ENCODE data around the gene NAPSA.
"Not testable (repeated sequence)": the region's sequence is repeated elsewhere in the genome, so short reads cannot be mapped to it uniquely, and the experiment has no call there.

NAPSA gene

GRCh38 chr19:50358483-50359327 lies 6.7 kb downstream of the NAPSA start:
- DNase-seq = no peak

GRCh38 chr19:50357178-50358100 lies 8.0 kb downstream of the NAPSA start:
- DNase-seq = no peak

- DNase-seq = no peak
Measured at GRCh38 chr19:50356691-50357177, 8.7 kb downstream of the NAPSA start.

GRCh38 chr19:50353487-50353880 lies 12.0 kb downstream of the NAPSA start:
- DNase-seq = not testable (repeated sequence)

GRCh38 chr19:50352242-50352641 lies 13.2 kb downstream of the NAPSA start:
- DNase-seq = no peak

DNA sequence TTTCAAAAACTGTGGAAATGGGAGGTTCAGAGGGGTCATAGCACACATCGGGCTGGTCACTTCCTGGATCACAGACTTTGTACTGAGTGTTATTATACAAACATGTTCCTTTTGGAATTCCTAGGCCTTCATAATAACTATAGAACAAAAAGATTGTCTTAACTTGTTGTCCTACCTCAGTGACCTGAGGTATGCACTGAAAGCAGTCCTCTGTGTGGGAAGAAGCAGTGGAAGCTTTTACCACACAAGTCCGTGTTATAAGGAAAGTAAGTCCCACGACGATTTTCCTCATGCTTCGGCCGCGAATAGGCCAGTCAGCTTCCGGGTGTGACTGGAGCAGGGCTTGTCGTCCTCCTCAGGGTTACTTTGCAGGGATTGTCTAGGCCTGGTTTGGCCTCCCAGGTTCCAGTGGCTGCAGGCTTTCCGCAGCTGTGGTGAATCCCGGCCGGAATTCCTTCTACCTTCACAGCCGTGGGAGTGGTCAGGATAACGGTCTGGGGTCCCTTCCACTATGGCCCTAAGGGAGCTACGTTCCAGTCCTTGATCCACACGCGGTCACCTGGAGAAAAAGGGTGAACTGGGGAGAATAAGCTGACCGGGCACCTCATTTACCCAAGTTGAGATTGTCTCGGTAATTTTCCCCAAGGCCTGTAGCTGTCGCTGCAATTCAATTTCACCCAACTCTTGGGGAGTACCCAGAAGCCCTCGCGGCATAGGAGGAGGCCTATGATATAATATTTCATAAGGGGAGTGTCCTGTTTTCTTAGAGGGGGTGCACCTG lies 16.0 kb downstream of the NAPSA start:
- no peak for DNase-seq

DNA sequence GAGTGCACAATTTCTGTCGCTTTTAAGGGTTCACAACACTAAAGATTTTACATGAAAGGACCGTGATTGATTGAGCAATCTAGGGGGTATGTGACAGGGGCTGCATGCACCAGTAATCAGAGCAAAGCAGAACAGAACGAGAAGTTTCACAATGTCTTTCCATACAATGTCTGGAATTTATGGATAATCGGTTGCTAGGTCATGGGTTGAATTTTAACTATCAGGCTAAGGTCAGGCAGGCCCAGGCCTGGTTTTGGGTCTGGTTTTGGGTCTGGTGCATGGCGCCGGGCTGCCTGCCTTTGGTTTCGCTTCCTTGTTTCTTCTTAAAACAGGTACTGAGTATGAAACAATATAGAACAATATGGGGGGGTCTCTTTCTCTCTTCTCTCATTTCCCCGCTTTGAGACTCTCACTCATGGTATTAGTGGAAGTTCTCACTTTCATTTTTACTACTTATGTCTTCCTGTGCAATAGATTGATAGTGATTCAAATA lies 18.3 kb downstream of the NAPSA start:
- not testable (repeated sequence) for DNase-seq

GRCh38 chr19:50344661-50345318 lies 20.6 kb downstream of the NAPSA start:
- peak; percentile 73 for DNase-seq

- DNase-seq = peak; percentile 94
Measured at GRCh38 chr19:50341091-50341564, 24.3 kb downstream of the NAPSA start.

GRCh38 chr19:50340331-50340730 lies 25.1 kb downstream of the NAPSA start:
- no peak for DNase-seq

DNA sequence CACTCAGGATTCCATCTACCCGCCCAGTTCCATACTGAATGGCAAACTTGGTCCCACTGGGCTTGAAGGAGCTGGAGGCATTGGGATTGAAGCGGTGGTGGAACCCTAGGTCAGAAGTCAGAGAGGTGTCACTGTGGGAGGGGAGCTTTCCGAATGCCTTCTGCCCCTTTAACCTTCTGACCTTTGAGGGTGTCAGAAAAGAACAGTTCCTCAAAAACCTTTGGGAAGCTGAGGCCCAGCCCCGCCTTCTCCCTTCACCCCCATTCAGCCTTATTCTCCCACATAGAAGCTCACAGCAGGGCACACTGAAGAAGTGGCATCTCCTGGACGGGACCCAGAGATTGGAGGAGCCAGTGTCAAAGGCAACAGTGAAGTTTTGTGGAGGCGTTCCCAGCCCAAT lies 28.4 kb downstream of the NAPSA start:
- DNase-seq = not testable (repeated sequence)

DNA sequence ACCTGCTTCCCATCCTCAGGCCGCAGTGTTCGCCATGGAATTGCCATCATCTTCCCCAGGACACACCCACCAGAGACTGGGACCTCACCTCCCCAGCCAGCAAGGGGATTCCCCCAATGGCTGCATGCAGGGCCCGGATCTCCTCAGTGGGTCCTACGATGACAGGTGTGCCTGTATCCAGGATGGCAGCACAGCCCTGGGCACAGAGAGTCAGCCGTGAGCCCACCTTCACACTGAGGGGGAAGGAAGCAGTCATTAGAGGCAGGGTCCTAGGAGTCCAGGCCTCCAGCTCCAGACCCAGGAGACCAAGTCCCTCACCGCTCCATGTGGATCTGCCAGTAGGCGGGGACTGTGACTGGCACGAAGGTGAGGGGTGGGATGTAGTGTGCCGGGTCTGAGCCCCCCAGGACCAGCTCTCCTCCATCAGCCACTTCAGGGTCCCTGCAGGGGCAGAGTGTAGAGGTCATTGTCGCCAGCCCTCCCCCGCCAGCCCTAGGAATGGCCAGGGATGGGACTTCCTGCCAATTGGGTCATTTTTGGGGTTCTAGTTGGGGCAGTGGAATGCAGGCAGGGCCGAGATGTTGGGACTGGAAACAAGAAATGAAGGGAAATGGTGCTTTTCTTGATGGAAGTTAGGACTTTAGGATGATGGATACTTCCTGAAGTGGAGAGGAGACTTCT lies 30.6 kb downstream of the NAPSA start:
- DNase-seq = no peak

DNA sequence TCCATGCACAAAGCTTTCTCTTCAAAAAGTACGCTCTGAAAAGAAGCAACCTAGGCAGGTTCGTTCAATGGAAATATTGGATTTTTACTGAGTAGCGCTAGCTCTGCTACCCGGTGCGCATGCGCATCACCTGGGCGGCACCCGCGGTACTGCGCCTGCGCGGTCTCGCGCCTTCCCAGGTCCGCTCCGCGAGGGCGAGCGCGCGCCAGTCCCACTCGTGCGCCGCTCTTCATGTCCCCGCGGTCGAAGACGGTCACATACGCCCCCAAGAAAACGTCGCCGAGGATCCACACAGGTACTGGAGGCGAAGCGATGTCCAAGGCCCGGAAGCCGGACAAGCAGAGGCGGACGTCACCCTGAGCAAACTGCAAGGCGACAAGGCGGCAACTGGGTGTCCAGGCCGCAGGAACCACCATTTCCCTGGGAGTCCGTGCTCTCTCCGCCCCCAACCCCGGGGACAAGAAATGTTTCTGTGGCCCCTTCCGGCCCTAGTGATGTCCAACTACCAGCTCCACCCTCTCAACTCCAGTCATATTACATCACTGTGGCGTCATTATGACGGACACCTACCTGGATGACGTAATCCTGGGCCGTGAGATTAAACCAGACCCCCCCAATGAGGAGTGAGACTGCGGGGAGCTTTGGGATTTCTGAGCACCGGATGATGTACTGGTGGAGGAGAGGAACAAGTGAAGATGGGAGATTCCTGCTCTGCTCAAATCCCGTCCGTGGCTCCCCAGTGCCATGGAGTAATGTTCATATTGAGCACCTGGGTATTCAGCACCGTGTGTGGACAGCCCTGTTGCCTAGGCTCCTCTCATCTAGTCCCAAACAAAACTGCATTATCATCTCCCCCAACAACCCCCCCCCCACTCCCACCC lies 31.5 kb downstream of the NAPSA start:
- no peak for DNase-seq

- no peak for DNase-seq
Measured at GRCh38 chr19:50333235-50333736, 32.2 kb downstream of the NAPSA start.

DNA sequence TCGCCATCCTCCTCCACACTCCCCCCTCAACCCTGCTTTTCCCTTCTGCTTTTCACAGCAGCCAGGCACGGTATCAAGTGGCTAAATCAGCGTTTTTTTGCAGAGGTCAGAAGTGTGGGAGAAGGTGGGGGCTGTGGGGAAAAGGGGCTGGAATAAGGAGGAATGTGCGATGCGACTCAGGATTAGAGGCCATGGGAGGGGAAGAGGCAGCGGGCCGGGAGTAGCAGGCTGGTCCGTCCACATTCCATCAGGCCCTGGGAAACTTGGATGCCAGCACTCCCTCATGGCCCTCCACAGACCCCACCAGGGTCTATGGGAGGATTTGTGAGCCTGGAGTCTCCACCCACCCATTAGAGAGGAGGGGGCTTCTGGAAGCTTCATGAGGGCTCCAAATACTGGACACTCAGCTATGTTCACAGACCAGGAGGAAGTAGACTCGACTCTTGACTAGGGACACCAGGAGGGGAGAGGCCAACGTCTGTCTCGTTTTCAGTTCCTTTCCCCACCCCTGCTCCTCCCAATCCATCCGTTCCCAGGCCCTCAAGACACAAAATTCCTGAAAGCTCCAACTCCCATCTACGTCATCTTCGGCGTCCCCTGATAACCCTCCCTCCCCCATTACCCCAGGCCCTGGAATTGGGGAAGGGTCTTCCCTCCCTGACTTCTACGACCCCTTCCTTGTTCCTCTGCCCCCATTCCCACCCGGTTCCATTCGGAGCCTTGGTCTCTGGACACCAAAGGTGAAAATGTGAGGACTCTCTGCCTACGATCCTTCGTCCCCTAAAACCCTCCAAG lies 33.0 kb downstream of the NAPSA start:
- DNase-seq = no peak

DNA sequence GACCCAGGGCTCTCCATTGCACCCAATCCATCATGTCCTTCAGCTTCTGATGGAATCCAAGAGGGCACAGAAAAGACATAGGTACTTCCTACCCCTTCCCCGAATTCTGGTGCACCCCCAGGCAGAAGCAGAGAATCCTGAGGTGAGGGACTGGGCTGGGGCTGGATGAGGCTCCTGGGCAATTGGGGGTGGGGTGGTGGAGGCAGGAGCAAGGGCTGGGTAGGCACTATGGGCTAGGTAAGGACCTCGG lies 33.5 kb downstream of the NAPSA start:
- DNase-seq = no peak

- no peak for DNase-seq
Measured at GRCh38 chr19:50331221-50331993, 34.0 kb downstream of the NAPSA start.

DNA sequence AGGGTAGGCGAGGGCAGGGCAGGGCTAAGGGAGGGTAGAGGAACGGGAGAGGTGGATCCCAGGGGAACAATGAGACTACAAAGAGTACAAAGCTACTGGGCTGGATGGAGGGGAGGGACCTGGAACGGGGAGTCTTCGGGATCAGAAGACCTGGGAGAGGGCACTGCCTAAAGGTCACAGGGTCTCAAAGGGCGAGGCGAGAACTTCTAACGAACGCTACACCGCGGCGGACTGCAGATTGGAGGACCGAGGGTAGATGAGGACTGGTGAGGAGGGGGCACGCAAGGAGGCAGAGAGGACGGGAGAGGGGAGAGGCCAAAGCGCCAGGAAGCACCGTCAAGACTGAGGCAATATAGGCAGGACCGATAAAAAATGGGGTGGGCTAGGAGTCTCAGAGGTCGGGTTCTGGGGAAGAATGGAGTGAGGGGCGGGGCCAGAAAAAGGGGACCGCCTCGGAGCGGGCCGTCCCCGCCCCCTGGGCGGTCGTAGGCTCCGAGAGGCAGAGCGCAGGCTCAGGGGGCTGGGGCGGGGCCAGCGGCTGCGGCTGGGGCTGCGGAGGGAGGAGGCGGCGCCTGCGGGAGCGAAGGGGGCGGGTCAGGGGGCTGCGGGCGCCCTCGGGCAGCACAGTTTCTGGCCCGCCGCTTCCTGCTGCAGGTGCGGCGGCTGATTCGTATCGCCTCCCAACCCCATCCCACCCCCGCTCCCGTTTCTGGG lies 34.9 kb downstream of the NAPSA start:
- DNase-seq = no peak
